WTC11 (cell line): Measurements from ENCODE around the gene ERAS.

Experiments
- AFF4 ChIP-seq: sonication (generic); formaldehyde crosslinking; IDR thresholded peaks from 2 replicates; pipeline ENCODE4 v1.8.1; 2023; ENCODE audit warnings: mild to moderate bottlenecking, missing genetic modification reagents, borderline replicate concordance
- ESRRA ChIP-seq: sonication (generic); formaldehyde crosslinking; IDR thresholded peaks from 2 replicates; pipeline ENCODE4 v1.8.1; 2022; ENCODE audit warnings: mild to moderate bottlenecking, missing genetic modification reagents, borderline replicate concordance
- ETV6 ChIP-seq: sonication (generic); formaldehyde crosslinking; IDR thresholded peaks from 2 replicates; pipeline ENCODE4 v1.8.1; 2022; ENCODE audit warnings: mild to moderate bottlenecking, missing genetic modification reagents
- SP1 ChIP-seq: sonication (generic); formaldehyde crosslinking; conservative IDR thresholded peaks from 2 replicates; pipeline ENCODE4 v1.8.1; 2022; ENCODE audit warnings: missing genetic modification reagents
- TF ChIP-seq, protein P1 (sequence below): sonication (generic); formaldehyde crosslinking; IDR thresholded peaks from 2 replicates; pipeline ENCODE4 v1.8.0; 2022; ENCODE audit warnings: mild to moderate bottlenecking, missing genetic modification reagents
- TF ChIP-seq, protein P2 (sequence below): fragments of 200-600 bp; IDR thresholded peaks from 2 replicates; pipeline ENCODE4 v1.8.0; 2022; ENCODE audit warnings: antibody characterized with exemption
- TF ChIP-seq, protein P3 (sequence below): fragments of 250-450 bp; sonication (Bioruptor Pico); IDR thresholded peaks from 2 replicates; pipeline ENCODE4 v1.9.0; 2021; ENCODE audit warnings: mild to moderate bottlenecking, borderline replicate concordance
- TF ChIP-seq, protein P4 (sequence below): fragments of 250-450 bp; sonication (Bioruptor Pico); IDR thresholded peaks from 2 replicates; pipeline ENCODE4 v1.8.0; 2021; ENCODE audit warnings: mild to moderate bottlenecking
- TF ChIP-seq, protein P5 (sequence below): sonication (generic); formaldehyde crosslinking; IDR thresholded peaks from 2 replicates; pipeline ENCODE4 v1.8.0; 2022; ENCODE audit warnings: mild to moderate bottlenecking, missing genetic modification reagents

DNA sequence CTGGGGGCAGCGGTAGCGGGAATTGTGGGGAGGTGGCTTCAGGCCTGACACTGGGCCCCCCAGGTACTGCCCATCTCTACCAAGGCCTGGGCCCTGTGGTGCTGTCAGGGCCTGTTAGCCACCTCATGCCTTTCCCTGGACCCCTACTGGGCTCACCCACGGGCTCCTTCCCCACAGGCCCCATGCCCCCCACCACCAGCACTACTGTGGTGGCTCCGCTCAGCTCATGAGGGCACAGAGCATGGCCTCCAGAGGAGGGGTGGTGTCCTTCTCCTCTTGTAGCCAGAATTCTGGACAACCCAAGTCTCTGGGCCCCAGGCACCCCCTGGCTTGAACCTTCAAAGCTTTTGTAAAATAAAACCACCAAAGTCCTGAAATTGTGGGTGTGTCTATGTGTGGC is 32.4 kb upstream of the ERAS start:
- TF ChIP-seq, protein P1, sequence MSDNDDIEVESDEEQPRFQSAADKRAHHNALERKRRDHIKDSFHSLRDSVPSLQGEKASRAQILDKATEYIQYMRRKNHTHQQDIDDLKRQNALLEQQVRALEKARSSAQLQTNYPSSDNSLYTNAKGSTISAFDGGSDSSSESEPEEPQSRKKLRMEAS, result no peak
- TF ChIP-seq, protein P2, sequence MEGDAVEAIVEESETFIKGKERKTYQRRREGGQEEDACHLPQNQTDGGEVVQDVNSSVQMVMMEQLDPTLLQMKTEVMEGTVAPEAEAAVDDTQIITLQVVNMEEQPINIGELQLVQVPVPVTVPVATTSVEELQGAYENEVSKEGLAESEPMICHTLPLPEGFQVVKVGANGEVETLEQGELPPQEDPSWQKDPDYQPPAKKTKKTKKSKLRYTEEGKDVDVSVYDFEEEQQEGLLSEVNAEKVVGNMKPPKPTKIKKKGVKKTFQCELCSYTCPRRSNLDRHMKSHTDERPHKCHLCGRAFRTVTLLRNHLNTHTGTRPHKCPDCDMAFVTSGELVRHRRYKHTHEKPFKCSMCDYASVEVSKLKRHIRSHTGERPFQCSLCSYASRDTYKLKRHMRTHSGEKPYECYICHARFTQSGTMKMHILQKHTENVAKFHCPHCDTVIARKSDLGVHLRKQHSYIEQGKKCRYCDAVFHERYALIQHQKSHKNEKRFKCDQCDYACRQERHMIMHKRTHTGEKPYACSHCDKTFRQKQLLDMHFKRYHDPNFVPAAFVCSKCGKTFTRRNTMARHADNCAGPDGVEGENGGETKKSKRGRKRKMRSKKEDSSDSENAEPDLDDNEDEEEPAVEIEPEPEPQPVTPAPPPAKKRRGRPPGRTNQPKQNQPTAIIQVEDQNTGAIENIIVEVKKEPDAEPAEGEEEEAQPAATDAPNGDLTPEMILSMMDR, result no peak
- TF ChIP-seq AFF4 (CRISPR knock-in tag) (no peak), ESRRA (CRISPR knock-in tag) (no peak), ETV6 (CRISPR knock-in tag) (no peak), SP1 (CRISPR knock-in tag) (no peak)
- TF ChIP-seq, protein P3, sequence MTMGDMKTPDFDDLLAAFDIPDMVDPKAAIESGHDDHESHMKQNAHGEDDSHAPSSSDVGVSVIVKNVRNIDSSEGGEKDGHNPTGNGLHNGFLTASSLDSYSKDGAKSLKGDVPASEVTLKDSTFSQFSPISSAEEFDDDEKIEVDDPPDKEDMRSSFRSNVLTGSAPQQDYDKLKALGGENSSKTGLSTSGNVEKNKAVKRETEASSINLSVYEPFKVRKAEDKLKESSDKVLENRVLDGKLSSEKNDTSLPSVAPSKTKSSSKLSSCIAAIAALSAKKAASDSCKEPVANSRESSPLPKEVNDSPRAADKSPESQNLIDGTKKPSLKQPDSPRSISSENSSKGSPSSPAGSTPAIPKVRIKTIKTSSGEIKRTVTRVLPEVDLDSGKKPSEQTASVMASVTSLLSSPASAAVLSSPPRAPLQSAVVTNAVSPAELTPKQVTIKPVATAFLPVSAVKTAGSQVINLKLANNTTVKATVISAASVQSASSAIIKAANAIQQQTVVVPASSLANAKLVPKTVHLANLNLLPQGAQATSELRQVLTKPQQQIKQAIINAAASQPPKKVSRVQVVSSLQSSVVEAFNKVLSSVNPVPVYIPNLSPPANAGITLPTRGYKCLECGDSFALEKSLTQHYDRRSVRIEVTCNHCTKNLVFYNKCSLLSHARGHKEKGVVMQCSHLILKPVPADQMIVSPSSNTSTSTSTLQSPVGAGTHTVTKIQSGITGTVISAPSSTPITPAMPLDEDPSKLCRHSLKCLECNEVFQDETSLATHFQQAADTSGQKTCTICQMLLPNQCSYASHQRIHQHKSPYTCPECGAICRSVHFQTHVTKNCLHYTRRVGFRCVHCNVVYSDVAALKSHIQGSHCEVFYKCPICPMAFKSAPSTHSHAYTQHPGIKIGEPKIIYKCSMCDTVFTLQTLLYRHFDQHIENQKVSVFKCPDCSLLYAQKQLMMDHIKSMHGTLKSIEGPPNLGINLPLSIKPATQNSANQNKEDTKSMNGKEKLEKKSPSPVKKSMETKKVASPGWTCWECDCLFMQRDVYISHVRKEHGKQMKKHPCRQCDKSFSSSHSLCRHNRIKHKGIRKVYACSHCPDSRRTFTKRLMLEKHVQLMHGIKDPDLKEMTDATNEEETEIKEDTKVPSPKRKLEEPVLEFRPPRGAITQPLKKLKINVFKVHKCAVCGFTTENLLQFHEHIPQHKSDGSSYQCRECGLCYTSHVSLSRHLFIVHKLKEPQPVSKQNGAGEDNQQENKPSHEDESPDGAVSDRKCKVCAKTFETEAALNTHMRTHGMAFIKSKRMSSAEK (CRISPR knock-in tag), result no peak
- TF ChIP-seq, protein P4, sequence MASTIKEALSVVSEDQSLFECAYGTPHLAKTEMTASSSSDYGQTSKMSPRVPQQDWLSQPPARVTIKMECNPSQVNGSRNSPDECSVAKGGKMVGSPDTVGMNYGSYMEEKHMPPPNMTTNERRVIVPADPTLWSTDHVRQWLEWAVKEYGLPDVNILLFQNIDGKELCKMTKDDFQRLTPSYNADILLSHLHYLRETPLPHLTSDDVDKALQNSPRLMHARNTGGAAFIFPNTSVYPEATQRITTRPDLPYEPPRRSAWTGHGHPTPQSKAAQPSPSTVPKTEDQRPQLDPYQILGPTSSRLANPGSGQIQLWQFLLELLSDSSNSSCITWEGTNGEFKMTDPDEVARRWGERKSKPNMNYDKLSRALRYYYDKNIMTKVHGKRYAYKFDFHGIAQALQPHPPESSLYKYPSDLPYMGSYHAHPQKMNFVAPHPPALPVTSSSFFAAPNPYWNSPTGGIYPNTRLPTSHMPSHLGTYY (CRISPR knock-in tag), result no peak
- TF ChIP-seq, protein P5, sequence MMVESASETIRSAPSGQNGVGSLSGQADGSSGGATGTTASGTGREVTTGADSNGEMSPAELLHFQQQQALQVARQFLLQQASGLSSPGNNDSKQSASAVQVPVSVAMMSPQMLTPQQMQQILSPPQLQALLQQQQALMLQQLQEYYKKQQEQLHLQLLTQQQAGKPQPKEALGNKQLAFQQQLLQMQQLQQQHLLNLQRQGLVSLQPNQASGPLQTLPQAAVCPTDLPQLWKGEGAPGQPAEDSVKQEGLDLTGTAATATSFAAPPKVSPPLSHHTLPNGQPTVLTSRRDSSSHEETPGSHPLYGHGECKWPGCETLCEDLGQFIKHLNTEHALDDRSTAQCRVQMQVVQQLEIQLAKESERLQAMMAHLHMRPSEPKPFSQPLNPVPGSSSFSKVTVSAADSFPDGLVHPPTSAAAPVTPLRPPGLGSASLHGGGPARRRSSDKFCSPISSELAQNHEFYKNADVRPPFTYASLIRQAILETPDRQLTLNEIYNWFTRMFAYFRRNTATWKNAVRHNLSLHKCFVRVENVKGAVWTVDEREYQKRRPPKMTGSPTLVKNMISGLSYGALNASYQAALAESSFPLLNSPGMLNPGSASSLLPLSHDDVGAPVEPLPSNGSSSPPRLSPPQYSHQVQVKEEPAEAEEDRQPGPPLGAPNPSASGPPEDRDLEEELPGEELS (CRISPR knock-in tag), result no peak
